NCI-H524 (cell line): Measurements from ENCODE around the gene ESPL1.

Experiments
- DNase-seq, 2 experiments: peaks; one replicate each; lab custom pipeline; 2025; lab: John Stamatoyannopoulos, UW

Gene ESPL1

DNA sequence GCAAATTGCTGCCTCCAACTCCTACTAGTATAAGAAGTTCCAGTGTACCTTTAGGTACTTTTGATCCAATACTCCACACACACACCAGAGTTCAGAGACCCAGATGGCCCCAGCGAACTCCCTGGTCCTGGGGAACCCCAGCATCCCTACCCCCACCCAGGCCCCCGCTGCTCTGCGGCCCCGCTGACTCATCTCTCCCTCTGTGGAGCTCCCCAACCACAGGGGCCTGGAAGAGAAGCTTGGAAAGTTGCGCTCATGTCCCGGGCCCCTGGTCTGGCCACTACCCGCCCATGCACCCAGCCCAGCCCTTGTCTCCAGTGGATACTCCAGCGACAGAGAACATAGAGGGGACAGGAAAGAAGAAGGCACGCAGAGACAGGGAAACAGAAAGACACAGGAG lies 72.3 kb downstream of the ESPL1 start:
- no peak for DNase-seq
